ENCODE results near the gene LMF2.
"Not testable (repeated sequence)": the region's sequence is repeated elsewhere in the genome, so short reads cannot be mapped to it uniquely, and the experiment has no call there.

Gene LMF2, protein sequence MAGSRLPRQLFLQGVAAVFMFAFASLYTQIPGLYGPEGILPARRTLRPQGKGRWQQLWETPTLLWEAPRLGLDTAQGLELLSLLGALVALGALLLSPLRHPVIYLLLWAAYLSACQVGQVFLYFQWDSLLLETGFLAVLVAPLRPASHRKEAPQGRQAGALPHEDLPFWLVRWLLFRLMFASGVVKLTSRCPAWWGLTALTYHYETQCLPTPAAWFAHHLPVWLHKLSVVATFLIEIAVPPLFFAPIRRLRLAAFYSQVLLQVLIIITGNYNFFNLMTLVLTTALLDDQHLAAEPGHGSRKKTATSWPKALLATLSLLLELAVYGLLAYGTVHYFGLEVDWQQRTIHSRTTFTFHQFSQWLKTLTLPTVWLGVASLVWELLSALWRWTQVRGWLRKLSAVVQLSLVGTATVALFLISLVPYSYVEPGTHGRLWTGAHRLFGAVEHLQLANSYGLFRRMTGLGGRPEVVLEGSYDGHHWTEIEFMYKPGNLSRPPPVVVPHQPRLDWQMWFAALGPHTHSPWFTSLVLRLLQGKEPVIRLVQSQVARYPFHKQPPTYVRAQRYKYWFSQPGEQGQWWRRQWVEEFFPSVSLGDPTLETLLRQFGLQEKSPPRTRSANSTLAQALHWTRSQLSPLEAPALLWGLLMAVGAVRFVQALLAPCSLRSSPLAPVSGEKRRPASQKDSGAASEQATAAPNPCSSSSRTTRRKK

DNA sequence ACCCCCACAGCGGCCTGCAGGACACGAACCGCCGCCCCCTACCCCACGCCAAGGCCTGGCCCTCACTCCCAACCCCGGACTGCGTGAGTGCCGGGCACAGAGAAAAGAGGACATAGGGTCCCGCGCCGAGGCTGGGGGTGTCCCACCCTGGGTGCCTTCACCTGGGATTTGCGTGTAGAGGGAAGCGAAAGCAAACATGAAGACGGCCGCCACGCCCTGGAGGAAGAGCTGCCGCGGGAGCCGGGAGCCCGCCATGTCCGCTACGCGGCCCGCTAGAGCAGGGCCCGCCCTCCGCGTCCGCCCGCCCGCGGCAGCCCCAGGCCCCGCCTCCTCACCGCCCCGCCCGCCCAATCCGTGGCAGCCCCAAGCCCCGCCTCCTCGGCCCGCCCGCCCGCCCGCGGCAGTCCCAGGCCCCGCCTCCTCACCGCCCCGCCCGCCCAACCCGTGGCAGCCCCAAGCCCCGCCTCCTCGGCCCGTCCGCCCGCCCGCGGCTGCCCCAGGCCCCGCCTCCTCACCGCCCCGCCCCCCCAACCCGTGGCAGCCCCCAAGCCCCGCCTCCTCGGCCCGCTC lies at the start of gene LMF2:
Gene LMF2 (minus strand): TSS at position 282 of the 570 bp plus-strand sequence. CDS start 27 bp downstream, at position 255.
- DNase-seq (ENCODE audit: low read depth) = peak; percentile 92

DNA sequence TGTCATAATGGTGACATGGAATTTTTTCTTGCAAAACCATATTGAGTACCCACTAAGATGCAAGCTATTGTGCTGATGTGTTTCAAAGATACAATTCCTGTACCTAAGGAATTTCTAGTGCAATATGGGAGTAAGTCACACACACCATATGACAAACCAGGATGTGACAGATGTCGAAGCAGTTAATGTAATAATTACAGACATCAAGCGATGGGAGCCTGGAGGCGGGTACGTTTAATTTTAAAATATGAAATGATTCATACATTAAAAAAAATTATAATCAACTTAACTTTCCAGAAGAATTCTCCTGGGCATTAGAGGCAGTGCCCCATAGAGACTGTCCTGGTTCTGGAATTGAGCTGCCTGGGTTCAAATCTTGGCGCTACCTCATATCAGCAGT lies 49.2 kb upstream of the LMF2 start:
- DNase-seq (ENCODE audit: low read depth) = no peak

DNA sequence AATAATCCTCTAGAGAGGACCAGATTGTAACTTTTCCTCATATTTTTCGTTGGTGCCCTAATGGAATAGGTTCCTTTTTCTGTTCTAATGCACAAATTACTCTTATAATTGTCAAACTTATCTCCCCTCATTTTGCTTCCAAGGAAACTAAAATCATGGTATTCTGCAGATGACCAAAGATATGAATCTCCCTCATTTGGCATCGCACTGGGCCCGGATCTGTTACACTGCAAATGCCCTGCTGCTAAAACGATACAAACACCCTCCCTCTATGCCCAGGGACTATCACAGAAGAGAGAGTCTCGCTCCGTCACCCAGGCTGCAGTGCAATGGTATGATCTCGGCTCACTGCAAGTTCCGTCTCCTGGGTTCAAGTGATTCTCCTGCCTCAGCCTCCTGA lies 45.8 kb upstream of the LMF2 start:
- DNase-seq (ENCODE audit: low read depth) = no peak

DNA sequence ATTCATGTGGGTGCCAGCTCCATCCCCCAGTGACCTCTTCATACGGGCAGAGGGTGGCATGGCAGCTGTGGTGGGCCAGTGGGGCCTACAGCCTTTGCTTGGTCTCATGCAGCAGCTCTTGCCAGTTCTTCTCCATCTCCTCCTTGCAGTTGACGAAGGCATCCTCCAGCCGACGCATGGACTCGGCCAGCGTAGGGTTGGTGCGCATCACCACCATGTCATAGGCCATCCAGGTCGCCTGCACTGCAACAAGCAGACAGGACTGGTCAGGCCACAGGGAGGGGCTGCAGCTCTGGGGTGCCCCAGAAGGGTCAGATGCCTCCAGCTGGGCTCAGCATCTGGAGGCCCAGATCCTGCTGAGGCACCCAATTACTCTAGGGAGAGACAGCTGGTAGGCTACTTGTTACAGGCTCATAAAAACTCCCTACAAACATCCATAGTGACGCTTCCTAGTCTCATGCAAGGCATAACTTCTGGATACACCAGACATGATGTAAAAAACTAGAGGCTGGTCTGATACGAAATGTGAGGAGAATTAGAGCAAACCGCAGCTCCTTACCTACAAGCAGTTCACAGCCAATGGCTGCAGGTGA lies 43.8 kb upstream of the LMF2 start:
- no peak for DNase-seq (ENCODE audit: low read depth)

DNA sequence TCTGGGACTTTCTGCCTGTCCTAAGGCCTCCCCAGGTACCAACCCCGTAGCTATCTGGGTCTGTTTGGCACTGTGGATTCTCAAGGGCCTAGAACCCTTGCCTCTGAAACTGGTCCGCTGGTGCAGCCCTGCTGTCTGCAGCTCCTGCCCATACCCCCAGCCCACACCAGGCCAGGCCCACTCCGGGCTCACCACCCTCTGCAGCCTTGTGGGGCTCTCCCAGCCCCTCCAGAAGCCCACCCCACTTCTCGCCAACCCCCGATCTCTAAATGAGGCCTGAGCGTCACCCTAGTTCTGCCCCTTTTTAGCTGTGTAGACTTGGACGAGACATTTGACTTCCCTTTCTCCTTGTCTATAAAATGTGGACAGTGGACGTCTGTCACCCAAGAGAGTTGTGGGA lies 42.9 kb upstream of the LMF2 start:
- DNase-seq (ENCODE audit: low read depth) = no peak

DNA sequence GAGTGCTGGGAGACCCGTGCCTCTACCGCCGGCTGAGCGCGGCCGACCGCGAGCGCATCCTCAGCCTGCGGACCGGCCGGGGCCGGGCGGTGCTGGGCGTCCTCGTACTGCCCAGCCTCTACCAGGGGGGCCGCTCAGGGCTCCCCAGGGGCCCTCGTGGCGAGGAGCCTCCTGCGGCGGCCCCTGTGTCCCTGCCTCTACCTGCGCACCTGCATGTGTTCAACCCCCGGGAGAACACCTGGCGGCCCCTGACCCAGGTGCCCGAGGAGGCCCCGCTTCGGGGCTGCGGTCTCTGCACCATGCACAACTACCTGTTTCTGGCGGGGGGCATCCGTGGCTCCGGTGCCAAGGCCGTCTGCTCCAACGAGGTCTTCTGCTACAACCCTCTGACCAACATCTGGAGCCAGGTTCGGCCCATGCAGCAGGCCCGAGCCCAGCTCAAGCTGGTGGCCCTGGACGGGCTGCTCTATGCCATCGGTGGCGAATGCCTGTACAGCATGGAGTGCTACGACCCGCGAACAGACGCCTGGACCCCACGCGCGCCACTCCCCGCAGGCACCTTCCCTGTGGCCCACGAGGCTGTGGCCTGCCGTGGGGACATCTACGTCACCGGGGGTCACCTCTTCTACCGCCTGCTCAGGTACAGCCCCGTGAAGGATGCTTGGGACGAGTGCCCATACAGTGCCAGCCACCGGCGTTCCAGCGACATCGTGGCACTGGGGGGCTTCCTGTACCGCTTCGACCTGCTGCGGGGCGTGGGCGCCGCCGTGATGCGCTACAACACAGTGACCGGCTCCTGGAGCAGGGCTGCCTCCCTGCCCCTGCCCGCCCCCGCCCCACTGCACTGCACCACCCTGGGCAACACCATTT lies 41.7 kb upstream of the LMF2 start:
- DNase-seq (ENCODE audit: low read depth) = no peak

DNA sequence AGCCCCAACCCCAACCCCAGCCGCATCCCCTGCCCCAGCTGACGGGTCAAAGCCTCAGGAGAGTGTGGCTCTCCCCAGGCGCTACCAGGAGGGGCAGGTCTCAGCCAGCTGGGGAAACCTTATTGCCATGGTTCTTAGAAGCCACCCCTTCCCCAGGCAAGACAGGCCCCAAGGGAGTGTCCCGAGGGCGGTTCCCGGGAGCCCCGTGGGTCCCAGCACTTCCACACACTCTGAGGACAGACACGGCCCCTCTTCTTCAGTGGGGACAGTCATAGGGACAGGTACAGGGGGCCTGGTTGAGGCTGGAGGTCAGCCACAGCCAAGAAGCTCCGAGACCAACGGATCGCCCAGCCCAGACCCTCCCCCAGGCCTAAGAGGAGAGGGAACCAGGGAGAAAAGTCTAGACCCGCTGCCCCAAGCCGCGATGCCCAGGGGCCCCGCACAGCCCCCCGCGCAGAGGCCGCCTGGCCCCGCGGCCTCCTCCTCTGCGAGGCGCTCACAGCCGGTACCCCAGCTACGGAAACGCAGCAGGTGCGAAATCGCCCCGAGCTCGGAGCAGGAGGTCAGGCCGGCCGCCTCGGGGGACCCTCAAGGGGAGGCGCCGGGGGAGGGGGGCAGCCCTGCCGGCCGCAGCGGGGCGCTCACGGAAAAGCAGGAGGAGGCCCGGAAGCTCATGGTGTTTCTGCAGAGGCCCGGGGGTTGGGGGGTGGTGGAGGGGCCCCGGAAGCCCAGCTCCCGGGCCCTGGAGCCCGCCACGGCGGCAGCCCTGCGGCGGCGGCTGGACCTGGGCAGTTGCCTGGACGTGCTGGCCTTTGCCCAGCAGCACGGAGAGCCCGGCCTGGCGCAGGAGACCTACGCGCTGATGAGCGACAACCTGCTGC lies 40.8 kb upstream of the LMF2 start:
- peak; percentile 57 for DNase-seq (ENCODE audit: low read depth)

DNA sequence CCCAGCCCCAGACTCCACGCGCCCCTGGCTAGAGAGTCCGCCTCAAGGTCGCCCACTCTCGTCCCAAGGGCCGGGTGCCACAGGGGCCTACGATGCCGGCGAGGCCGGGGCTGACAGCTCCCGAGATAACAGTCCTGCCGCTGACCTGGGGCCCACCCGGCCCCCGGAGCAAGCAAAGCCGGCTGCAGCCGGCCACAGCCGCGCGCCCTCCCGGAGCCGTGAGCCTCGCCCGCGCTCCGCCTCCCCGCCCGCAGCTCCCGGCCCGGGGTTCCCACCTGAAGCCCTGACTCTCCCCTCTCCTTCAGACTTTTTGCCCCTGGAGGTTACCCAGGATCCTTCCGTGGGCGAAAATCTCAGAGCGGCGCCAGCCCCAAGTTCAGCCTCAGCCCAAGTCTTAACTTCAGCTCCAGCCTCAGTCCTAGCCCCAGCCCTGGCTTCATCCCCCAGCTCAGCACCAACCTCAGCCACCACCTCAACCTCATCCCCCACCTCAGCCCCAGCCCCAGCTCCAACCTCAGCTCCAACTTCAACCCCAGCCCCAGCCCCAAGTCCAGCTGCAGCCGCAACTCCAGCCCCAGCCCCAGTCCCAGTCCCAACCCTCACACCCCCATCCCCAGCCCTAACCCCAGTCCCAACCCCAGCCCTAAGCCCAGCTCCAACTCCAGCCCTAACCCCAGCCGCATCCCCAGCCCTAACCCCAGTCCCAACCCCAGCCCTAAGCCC lies 39.9 kb upstream of the LMF2 start:
- no peak for DNase-seq (ENCODE audit: low read depth)

DNA sequence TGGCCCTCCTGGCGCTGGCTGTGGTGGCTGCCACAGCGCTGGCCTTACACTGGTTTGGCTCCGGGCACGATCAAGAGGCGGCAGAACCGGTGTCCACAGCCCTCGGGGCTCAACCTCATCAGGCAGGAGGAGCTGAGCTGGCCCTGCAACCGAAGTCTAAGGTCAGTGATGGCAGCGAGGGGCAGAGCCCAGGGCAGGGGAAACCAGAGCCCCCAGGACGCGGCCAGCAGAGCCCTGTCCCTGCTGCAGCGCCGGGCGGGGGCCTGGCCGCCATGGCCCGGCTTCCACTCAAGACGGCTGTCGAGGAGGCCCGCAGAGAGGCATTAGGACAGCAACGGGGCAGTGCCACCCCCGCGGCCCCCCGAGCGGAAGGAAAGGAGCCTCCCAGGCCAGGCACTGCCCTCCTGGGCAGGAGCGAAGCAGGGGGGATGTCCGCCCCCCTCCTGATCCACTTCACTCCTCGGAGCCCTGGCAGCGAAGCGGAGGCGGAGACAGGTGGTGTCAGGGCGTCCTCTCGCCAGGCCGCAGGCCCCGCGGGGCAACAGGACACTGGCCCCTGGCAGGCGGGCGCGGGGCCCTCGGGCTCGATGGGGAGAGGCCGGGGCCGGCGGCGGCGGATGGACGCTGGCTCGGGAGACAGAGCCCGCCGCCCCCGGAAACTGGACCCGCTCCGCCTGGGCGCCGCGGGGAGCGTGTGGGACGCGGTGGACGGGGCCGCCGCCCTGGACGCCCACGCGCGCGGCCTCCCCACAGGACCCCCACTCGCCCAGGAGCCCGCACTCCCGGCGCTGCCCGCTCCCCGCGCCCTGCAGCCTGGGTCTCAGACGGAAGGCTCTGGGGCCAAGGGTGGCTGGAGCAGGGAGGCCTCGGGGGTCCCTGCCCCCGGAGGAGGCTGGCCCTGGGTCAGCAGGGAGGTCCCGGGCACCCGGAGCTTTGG lies 39.1 kb upstream of the LMF2 start:
- no peak for DNase-seq (ENCODE audit: low read depth)

DNA sequence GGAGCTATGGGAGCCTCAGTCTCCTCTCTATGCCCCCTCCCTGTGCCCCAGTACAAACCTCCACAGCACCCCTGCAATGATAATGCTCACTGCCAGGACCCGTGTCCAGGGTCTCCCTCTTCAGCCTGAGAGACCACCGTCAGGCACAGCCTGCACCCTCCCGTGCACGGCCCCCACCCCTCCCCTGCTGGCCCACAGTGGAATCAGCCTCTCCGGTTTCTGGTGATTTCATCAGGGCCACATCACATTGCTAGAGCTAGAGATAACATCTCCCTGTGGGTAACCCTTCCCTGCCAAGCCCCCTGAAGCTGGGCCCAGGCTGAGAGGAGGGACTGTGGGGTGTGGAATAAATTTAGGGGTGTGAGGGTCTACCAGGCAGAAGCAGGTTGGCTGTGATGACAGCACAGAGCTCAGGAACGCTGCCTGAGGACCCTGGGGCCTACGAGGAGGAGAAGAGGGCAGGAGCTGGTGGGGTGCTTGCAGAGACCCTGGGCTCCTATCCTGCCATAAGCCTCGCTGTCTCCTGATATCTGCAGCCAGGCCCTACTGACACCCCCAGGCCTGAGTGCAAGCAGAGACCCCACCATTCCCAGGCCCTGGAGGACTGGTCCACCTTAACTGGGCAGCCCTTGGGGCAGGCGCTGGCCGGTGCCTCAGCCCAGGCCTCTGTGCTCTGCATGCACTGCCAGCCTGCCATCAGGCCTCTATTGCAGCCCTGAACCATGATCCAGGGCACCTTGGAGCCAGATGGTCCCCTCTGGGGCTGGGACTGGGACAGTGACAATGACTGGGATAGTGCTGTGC lies 38.2 kb upstream of the LMF2 start, which contains the start of gene KLHDC7B:
Gene KLHDC7B (plus strand): TSS at position 378 of the 804 bp plus-strand sequence. CDS start 345 bp downstream, at position 723.
- no peak for DNase-seq (ENCODE audit: low read depth)

DNA sequence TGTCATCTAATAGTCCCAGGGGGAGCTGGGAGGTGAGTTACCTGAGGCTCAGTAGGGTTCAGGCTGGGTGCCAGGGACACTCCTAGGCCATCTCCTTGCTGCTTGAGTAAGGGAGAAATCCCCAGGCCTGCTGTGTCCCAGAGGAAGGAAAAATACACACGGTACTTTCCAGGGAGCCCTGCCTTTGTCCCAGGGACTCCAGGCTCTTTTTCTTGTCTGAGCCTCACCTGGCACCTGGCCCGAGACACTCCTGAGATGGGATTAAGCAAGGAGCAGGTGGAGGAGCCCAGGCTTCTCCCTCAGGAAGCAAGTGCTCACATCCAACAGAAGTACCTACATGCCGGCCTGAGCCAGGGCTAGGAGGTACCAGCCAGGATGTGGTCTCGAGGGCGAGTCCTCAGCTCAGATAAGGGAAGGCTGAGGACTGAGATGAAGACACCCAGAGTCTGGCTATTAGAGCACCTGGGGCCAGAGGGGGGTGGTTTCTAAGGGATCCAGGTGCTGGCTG lies 37.3 kb upstream of the LMF2 start:
- no peak for DNase-seq (ENCODE audit: low read depth)

DNA sequence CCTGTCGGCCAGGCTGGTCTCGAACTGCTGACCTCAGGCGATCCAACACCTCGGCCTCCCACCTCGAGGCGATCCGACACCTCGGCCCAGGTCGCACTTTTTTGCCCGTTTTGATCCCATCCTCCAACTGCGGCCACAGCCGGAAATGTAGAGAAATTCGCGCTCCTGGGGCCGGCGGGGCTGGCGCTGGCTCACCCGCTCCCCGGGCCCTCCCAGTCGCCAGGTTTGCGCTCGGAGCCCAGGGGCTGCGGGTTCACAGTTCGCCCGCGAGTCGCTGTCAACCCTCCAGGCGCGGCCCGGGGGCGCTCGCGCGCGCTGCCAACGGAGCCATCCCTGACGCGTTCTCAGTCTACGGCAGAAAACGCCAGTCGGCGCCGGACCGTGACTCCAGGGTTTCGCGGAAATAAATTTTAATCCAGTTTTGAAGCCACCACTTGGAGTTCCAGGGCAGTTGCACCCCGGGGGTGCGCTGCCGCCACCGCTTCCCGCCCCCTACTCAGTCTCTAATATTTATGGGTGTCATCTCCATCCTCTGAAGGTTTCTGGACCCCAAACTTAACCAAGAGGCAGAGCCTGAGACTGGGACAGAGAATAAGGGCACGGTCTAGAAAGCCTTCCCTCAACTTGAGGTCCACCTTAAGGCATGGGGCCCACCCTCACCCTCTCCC lies 36.7 kb upstream of the LMF2 start:
- DNase-seq (ENCODE audit: low read depth) = peak; percentile 72

DNA sequence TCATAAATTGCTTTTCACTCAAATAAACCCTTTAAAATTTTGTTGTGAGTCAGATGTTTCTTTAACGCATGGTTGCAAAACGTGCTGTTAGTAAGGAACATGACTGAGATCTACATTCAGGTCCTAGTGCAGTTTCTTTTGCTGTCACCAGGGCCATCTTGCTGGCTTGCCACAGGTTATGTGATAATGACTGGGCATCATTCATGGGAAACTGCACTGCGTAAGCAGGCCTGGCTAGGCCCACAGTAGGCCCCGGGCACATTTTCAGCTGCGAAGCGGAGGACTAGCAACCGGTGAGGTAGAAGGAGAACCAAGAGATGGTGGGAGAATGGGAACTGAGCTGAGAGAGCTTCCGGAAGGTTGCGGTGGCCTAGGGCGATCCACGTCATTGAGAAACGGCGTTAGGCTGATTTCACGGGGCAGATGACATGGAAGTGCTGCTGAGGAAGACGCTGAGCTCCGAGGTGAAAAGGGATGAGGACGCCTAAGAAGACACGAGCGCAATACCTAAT lies 35.0 kb upstream of the LMF2 start:
- DNase-seq (ENCODE audit: low read depth) = no peak

DNA sequence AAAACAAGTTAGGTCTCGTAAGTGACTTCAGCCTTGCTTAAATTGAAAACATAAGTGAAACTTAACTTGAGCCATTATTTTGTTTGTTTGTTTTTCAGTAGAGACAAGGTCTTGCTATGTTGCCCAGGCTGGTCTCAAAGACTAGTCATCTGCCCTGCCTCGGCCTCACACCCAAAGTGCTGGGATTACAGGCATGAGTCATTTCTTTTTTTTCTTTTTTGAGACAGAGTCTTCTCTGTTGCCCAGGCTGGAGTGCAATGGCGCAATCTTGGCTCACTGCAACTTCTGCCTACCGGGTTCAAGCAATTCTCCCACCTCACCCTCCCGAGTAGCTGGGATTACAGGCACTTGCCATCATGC lies 34.1 kb upstream of the LMF2 start:
- not testable (repeated sequence) for DNase-seq (ENCODE audit: low read depth)

DNA sequence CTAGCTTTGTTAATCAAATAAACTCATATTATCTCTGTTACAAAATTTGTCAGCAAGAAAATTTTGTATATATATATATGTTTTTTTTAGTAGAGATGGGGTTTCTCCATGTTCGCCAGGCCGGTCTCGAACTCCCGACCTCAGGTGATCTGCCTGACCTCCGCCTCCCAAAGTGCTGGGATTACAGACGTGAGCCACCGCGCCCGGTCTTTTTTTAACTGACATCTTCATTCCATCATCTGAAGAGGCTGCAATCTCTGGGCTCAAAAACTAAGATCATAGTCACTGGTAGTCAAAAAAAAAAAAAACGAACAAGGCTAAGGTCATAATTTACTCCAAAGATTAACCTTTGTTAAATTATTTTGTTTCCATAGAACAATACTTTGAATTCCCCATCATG lies 32.9 kb upstream of the LMF2 start:
- DNase-seq (ENCODE audit: low read depth) = no peak

DNA sequence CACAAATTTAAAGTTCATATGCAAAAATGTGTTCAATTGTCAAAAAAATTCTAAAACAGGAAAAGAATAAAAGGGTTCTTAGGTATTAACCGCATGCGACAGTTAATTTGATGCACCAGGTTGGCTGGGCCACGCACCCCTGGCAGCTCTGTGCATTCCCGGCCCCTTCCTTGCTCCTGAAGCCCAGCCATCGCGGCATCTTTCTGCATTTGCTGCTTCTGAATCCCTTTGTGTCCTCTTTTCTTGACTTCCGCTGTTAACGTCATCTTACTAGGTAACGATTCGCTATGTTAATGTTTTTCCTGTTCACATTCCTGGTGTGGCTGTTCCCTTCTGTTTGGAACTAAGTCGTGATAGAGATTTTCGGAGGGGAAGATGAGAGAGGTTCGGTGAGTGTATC lies 30.3 kb upstream of the LMF2 start:
- DNase-seq (ENCODE audit: low read depth) = no peak

DNA sequence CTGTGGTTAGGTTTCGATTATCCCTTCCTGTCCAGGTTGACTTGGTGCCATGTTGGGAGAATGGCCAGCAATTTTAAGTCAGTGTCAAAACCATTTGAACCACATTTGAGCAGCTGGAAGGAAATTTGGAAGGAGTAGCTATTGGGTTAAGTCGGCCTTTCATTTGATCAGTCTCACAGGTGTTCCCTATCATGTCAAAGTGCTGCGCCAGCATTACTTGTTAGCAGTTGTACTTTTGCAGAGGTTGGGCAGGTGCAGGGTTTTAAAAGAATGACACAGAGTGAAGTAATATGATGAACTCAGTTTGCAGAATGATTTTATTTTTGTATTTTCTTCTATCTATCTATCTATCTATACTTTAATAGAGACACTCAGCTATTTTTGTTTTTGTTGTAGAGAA lies 28.7 kb upstream of the LMF2 start:
- no peak for DNase-seq (ENCODE audit: low read depth)

Measured in activated T-helper 1 cell treated with Interleukin-2 at 50 U/mL for 16 hours (primary cell).